ENCODE measurements around the gene ZC3H18. TPM values are rescaled to one million over a fixed set of nuclear protein-coding genes. Genes with fewer than 3 reads are reported as not detected.

ZC3H18 gene
- total and polyA plus RNA-seq, 2 experiments from 2014 or later = 30.0 to 40.7 TPM

DNA sequence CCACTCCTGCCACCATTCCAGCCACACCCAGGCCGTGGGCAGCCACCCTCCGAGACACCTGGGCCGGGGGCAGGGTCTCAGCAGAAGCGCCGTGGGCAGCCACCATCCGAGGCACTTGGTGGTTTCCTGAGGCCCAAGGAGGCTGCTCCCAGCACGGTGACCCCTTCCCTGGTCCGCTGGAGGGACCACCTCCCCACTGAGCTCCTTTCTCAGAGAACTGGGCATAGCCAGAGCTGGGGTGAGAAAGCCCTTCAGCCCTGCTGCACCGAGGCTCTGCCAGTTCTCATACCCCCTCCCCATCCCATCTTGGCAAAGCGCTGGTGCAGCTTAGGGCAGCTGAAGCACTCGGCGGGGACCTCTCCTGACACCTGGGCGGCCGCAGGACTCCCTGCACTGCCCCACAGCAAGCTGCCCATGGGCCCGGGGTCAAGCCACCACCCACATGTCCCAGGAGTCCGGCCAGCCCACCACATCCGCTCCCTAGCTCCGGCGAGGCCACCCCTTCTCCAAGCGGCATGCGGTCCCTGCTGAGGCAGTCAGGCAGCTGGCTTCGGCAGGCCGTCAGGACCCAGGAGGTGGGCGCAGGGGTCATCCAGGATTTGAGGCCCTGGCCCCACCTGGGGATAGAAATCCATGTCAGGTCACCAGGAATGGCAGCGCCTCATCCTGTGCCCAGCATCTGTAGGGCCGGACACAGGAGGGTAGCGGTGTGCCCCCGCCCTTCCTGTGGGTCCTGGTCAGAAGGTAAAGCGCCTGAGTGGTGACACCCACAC is 82.0 kb downstream of the ZC3H18 start:
- DNase-seq (ENCODE audit: low spot score) (no peak), ATAC-seq (no peak)
- peaks cover 19% of the 10 kb centered on the region for H3K36me3 Mint-ChIP-seq (ENCODE audit: low read depth)
- H3K9me3 Mint-ChIP-seq = no peaks in the 10 kb centered on the region
- Histone ChIP-seq H3K27ac (ENCODE audit: low read depth) (no peak overlapping the region), H3K79me2 (replicated peaks; ENCODE audit: insufficient read depth) (peaks cover 14% of the 10 kb centered on the region; the same call in 1 of the 2 replicates), H4K20me1 (replicated peaks; ENCODE audit: insufficient read depth) (peaks cover 12% of the 10 kb centered on the region; the same call in 1 of the 2 replicates), H3K4me3 (no peak overlapping the region), H2AFZ (no peak overlapping the region), H3F3A (replicated peaks; ENCODE audit: low read depth) (0 out of 2 replicates have a peak, but pooled peaks cover 4% of the 10 kb centered on the region), H3K27me3 (ENCODE audit: insufficient read depth) (no peaks in the 10 kb centered on the region), H3K36me3 (ENCODE audit: insufficient read depth) (no peaks in the 10 kb centered on the region; the same call in 1 of the 2 replicates), H3K9me2 (ENCODE audit: insufficient read depth) (no peaks in the 10 kb centered on the region), H3K4me2 (no peak overlapping the region), H3K4me1 (ENCODE audit: insufficient read depth) (peaks cover 11% of the 10 kb centered on the region; the same call in 1 of the 2 replicates)
- H3K27ac Mint-ChIP-seq = no peak overlapping the region
- H3K4me1 Mint-ChIP-seq = peaks cover 8% of the 10 kb centered on the region; the same call in 2 of the 3 replicates
- H3K27me3 Mint-ChIP-seq (ENCODE audit: insufficient read depth, low read depth, poor library complexity) = peaks cover 4% of the 10 kb centered on the region
- no peak for TF ChIP-seq STAT1 (IDR thresholded peaks at IDR 0.05; ENCODE audit: unreplicated experiment)
- TF ChIP-seq NANOG (IDR thresholded peaks at IDR 0.05; ENCODE audit: borderline replicate concordance) = no peak
- TF ChIP-seq ZNF331 (CRISPR knock-in tag; IDR thresholded peaks at IDR 0.05; ENCODE audit: low read depth) = no peak
- TF ChIP-seq, protein P1, sequence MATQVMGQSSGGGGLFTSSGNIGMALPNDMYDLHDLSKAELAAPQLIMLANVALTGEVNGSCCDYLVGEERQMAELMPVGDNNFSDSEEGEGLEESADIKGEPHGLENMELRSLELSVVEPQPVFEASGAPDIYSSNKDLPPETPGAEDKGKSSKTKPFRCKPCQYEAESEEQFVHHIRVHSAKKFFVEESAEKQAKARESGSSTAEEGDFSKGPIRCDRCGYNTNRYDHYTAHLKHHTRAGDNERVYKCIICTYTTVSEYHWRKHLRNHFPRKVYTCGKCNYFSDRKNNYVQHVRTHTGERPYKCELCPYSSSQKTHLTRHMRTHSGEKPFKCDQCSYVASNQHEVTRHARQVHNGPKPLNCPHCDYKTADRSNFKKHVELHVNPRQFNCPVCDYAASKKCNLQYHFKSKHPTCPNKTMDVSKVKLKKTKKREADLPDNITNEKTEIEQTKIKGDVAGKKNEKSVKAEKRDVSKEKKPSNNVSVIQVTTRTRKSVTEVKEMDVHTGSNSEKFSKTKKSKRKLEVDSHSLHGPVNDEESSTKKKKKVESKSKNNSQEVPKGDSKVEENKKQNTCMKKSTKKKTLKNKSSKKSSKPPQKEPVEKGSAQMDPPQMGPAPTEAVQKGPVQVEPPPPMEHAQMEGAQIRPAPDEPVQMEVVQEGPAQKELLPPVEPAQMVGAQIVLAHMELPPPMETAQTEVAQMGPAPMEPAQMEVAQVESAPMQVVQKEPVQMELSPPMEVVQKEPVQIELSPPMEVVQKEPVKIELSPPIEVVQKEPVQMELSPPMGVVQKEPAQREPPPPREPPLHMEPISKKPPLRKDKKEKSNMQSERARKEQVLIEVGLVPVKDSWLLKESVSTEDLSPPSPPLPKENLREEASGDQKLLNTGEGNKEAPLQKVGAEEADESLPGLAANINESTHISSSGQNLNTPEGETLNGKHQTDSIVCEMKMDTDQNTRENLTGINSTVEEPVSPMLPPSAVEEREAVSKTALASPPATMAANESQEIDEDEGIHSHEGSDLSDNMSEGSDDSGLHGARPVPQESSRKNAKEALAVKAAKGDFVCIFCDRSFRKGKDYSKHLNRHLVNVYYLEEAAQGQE (IDR thresholded peaks at IDR 0.05; ENCODE audit: unreplicated experiment) = no peak
- TF ChIP-seq, protein P2, sequence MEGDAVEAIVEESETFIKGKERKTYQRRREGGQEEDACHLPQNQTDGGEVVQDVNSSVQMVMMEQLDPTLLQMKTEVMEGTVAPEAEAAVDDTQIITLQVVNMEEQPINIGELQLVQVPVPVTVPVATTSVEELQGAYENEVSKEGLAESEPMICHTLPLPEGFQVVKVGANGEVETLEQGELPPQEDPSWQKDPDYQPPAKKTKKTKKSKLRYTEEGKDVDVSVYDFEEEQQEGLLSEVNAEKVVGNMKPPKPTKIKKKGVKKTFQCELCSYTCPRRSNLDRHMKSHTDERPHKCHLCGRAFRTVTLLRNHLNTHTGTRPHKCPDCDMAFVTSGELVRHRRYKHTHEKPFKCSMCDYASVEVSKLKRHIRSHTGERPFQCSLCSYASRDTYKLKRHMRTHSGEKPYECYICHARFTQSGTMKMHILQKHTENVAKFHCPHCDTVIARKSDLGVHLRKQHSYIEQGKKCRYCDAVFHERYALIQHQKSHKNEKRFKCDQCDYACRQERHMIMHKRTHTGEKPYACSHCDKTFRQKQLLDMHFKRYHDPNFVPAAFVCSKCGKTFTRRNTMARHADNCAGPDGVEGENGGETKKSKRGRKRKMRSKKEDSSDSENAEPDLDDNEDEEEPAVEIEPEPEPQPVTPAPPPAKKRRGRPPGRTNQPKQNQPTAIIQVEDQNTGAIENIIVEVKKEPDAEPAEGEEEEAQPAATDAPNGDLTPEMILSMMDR (conservative IDR thresholded peaks at IDR 0.05; ENCODE audit: low read depth in 2 of 2) = no peak
- no peak for TF ChIP-seq EZH2 (IDR thresholded peaks at IDR 0.05; ENCODE audit: low read depth, unreplicated experiment)
- no peak for TF ChIP-seq ZNF114 (CRISPR knock-in tag; IDR thresholded peaks at IDR 0.05)
- TF ChIP-seq, protein P3, sequence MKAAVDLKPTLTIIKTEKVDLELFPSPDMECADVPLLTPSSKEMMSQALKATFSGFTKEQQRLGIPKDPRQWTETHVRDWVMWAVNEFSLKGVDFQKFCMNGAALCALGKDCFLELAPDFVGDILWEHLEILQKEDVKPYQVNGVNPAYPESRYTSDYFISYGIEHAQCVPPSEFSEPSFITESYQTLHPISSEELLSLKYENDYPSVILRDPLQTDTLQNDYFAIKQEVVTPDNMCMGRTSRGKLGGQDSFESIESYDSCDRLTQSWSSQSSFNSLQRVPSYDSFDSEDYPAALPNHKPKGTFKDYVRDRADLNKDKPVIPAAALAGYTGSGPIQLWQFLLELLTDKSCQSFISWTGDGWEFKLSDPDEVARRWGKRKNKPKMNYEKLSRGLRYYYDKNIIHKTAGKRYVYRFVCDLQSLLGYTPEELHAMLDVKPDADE (IDR thresholded peaks at IDR 0.05) = no peak
- TF ChIP-seq POLR2AphosphoS5 (IDR thresholded peaks at IDR 0.05; ENCODE audit: low read depth) = no peak
- no peak for TF ChIP-seq CREB1 (CRISPR knock-in tag; IDR thresholded peaks at IDR 0.05; ENCODE audit: low read depth)
- no peak for TF ChIP-seq JUNB (IDR thresholded peaks at IDR 0.05; ENCODE audit: unreplicated experiment)
- no peak for TF ChIP-seq EZH2phosphoT487 (IDR thresholded peaks at IDR 0.05; ENCODE audit: unreplicated experiment)
- TF ChIP-seq, protein P4, sequence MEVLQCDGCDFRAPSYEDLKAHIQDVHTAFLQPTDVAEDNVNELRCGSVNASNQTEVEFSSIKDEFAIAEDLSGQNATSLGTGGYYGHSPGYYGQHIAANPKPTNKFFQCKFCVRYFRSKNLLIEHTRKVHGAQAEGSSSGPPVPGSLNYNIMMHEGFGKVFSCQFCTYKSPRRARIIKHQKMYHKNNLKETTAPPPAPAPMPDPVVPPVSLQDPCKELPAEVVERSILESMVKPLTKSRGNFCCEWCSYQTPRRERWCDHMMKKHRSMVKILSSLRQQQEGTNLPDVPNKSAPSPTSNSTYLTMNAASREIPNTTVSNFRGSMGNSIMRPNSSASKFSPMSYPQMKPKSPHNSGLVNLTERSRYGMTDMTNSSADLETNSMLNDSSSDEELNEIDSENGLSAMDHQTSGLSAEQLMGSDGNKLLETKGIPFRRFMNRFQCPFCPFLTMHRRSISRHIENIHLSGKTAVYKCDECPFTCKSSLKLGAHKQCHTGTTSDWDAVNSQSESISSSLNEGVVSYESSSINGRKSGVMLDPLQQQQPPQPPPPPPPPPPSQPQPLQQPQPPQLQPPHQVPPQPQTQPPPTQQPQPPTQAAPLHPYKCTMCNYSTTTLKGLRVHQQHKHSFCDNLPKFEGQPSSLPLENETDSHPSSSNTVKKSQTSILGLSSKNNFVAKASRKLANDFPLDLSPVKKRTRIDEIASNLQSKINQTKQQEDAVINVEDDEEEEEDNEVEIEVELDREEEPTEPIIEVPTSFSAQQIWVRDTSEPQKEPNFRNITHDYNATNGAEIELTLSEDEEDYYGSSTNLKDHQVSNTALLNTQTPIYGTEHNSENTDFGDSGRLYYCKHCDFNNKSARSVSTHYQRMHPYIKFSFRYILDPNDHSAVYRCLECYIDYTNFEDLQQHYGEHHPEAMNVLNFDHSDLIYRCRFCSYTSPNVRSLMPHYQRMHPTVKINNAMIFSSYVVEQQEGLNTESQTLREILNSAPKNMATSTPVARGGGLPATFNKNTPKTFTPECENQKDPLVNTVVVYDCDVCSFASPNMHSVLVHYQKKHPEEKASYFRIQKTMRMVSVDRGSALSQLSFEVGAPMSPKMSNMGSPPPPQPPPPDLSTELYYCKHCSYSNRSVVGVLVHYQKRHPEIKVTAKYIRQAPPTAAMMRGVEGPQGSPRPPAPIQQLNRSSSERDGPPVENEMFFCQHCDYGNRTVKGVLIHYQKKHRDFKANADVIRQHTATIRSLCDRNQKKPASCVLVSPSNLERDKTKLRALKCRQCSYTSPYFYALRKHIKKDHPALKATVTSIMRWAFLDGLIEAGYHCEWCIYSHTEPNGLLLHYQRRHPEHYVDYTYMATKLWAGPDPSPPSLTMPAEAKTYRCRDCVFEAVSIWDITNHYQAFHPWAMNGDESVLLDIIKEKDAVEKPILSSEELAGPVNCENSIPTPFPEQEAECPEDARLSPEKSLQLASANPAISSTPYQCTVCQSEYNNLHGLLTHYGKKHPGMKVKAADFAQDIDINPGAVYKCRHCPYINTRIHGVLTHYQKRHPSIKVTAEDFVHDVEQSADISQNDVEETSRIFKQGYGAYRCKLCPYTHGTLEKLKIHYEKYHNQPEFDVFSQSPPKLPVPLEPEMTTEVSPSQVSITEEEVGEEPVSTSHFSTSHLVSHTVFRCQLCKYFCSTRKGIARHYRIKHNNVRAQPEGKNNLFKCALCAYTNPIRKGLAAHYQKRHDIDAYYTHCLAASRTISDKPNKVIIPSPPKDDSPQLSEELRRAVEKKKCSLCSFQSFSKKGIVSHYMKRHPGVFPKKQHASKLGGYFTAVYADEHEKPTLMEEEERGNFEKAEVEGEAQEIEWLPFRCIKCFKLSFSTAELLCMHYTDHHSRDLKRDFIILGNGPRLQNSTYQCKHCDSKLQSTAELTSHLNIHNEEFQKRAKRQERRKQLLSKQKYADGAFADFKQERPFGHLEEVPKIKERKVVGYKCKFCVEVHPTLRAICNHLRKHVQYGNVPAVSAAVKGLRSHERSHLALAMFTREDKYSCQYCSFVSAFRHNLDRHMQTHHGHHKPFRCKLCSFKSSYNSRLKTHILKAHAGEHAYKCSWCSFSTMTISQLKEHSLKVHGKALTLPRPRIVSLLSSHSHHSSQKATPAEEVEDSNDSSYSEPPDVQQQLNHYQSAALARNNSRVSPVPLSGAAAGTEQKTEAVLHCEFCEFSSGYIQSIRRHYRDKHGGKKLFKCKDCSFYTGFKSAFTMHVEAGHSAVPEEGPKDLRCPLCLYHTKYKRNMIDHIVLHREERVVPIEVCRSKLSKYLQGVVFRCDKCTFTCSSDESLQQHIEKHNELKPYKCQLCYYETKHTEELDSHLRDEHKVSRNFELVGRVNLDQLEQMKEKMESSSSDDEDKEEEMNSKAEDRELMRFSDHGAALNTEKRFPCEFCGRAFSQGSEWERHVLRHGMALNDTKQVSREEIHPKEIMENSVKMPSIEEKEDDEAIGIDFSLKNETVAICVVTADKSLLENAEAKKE (CRISPR knock-in tag; IDR thresholded peaks at IDR 0.05) = no peak
- no peak overlapping the region for H3K4me3 Mint-ChIP-seq
